Activated CD4-positive, CD25-positive, alpha-beta regulatory T cell treated with anti-CD3 and anti-CD28 coated beads, Interleukin-2, amount 50 U/mL, for 72 hours (primary cell): ENCODE measurements around the gene WFS1.

ENCODE experiments used
- DNase-seq: peaks from one replicate; pipeline ENCODE4 v3.0.0; 2021

WFS1 gene

GRCh38 chr4:6301051-6301731 lies 31.5 kb downstream of the WFS1 start:
- DNase-seq: no peak

DNA sequence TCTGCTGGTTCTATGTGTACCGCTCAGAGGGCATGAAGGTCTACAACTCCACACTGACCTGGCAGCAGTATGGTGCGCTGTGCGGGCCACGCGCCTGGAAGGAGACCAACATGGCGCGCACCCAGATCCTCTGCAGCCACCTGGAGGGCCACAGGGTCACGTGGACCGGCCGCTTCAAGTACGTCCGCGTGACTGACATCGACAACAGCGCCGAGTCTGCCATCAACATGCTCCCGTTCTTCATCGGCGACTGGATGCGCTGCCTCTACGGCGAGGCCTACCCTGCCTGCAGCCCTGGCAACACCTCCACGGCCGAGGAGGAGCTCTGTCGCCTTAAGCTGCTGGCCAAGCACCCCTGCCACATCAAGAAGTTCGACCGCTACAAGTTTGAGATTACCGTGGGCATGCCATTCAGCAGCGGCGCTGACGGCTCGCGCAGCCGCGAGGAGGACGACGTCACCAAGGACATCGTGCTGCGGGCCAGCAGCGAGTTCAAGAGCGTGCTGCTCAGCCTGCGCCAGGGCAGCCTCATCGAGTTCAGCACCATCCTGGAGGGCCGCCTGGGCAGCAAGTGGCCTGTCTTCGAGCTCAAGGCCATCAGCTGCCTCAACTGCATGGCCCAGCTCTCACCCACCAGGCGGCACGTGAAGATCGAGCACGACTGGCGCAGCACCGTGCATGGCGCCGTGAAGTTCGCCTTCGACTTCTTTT lies 32.2 kb downstream of the WFS1 start:
- DNase-seq: no peak

DNA sequence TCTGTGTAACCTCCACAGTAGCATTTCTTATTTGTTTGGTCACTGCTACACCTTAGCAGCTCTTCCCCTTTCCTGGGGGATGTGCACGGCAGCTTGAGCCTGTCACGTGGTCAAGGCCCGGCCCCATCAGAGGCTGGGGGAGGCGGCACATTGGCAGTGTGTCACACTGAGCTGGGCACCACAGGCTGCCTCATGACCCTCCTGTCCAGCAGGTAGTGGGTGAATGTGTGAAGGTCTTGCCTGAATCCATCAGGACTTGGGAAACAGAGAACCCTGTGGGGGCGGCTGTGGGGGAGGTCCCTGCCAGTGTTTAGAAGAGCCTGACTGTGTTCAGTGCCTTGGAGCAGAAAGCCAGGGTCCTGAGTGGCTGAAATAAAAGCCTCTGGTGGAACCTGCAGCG lies 33.2 kb downstream of the WFS1 start:
- DNase-seq: no peak

DNA sequence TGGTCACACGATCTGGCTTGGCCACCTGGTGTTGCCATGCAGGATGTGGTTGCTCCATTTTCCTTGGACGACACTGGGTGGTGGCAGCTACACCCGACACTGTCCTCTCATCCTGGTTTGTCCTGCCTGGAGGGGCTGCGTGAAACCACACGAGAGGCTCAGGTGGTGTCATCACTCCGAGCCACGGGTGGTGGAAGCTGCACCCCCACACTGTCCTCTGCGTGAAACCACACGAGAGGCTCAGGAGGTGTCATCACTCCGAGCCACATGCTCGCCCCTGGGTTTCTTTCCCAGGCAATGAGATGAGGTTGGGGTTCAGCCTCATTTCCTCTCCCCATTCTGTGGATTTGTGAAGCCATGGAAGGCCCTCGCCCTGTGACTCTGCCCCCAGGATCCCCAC lies 34.3 kb downstream of the WFS1 start:
- DNase-seq: no peak

DNA sequence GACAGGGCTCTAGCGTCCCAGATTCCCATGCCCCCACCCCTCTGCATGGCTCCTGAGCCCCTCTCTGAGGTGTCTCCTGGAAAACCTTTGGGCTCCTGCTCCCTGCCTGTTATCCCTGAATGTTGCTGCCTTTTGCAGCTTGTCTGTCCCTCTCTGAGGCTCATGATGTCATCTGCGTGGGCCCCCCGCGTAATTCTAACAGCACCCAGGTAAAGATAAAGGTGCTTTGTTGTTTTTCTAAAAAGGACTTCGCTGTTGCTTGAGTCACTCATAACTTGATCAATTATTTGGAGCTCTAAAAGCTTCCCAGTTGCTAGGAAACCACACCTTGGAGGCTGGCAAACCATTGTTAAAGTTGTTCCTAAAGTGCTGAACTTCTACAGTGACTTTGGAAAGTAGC lies 36.6 kb downstream of the WFS1 start:
- DNase-seq: no peak

- DNase-seq: no peak
Observed at GRCh38 chr4:6307230-6307629, 37.6 kb downstream of the WFS1 start.

GRCh38 chr4:6307891-6308290 lies 38.2 kb downstream of the WFS1 start:
- DNase-seq: no peak

GRCh38 chr4:6308899-6309643 lies 39.4 kb downstream of the WFS1 start:
- no peak for DNase-seq

GRCh38 chr4:6309777-6310176 lies 40.1 kb downstream of the WFS1 start:
- DNase-seq: no peak

GRCh38 chr4:6313216-6313615 lies 43.6 kb downstream of the WFS1 start:
- no peak for DNase-seq

GRCh38 chr4:6316461-6317003 lies 46.9 kb downstream of the WFS1 start:
- DNase-seq: no peak

GRCh38 chr4:6318206-6318605 lies 48.6 kb downstream of the WFS1 start:
- no peak for DNase-seq

DNA sequence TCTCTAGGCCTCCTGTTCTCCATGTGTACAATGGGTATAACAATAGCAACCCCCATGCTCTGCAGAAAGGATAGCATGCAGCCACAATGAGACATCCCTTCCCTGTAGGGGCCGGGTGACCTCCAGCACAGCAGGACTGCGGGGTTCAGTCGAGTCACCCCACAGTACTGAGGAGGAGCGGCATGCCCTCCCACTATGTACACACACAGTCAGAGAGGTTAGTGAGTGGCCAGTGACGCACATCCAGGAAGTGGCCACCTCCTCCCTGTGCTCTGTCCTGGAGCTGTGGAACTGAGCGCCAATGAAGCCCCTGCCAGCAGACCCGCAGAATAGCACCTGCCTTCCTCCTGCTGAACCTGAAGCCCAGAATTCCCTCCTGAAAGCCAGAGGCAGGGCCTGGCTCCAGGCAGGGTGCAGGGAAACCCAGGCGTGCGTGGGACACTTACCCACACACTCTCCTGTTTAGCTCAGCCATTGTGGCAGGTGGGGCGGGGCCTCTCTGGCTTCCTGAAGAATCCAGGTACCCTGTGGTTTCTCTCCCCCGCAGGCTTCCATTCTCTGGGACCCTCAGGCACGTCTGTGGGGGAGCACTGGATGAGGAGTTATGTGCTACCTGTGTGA lies 50.0 kb downstream of the WFS1 start:
- DNase-seq: no peak

- DNase-seq: no peak
Observed at GRCh38 chr4:6320663-6321062, 51.0 kb downstream of the WFS1 start.

GRCh38 chr4:6321361-6321760 lies 51.7 kb downstream of the WFS1 start:
- DNase-seq: no peak

- DNase-seq: no peak
Observed at GRCh38 chr4:6322067-6322760, 52.6 kb downstream of the WFS1 start.

- DNase-seq: no peak
Observed at GRCh38 chr4:6322761-6323566, 53.3 kb downstream of the WFS1 start.

GRCh38 chr4:6324461-6324998 lies 54.9 kb downstream of the WFS1 start:
- DNase-seq: no peak

DNA sequence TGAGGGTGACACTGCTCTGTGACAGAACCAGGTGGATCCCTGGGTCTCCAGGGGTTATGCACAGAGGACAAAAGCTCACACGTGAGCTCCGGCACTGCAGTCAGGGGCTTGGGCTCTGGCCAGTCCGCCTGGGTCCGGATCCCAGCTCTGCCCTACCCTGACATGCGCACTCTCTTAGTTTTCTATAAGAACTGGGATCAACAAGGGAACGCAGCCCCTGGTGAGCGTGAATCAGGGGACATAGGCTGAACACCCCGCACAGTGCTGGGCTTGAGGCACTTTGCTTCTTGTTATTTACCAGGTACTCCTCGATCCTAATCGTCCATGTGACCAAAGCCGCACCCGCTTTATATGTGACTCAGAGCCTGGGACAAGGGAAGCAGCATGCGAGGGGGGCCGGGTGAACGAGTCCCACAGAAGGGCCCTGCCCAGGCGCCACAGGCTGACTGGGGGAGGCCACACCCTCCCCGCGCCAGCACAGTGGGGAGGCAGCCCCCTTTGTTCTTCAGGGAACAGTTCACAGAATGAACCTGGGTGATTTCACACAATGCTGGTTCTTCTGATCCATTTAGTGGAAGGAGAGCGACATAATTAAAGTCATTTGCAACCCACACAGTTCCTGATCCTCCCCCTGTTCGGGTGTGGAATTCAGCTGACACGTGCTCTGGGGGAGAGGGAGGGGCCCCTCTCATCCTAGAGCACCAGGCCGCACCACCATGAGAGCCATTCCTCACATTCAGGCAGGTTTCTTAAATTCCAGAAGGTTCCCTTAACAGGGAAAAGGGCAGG lies 55.5 kb downstream of the WFS1 start:
- no peak for DNase-seq

- DNase-seq: no peak
Observed at GRCh38 chr4:6325788-6326290, 56.2 kb downstream of the WFS1 start.
